Measurements from ENCODE around the gene PTPN14. TPM values are rescaled to one million over a fixed set of nuclear protein-coding genes. Genes with fewer than 3 reads are reported as not detected.

PTPN14 gene
- total RNA-seq, 1 donor, result 104 TPM

DNA sequence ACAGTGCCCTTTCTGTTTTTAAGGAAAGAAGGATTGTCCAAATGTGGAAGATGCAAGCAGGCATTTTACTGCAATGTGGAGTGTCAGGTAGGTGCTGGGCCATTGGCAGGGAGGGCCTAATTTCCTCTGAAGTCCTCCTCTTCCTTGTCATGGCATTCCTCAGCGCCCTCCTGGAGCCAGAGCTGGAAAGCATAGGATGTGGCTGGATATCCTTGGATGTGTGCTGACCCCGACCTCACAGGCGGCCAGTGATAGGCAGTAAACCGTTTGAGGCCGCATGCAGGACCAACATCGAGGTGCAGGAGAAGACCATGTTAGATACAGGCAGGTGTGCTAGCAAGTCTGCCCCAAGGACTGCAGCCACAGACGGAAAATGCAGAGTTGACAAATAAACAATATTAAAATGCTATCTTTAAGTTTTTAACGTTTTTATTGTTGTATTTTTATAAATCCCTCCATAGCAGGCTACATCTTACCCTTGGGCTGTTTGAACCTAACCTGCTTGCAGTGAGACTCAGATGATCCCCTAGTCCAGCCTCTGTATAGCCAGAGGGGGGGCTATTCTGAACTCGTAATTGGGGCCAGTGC lies 246.1 kb downstream of the PTPN14 start:
- no peak overlapping the region for H3K4me3 ChIP-seq (ENCODE audit: low read depth, low read length)
- TF ChIP-seq, protein P1, sequence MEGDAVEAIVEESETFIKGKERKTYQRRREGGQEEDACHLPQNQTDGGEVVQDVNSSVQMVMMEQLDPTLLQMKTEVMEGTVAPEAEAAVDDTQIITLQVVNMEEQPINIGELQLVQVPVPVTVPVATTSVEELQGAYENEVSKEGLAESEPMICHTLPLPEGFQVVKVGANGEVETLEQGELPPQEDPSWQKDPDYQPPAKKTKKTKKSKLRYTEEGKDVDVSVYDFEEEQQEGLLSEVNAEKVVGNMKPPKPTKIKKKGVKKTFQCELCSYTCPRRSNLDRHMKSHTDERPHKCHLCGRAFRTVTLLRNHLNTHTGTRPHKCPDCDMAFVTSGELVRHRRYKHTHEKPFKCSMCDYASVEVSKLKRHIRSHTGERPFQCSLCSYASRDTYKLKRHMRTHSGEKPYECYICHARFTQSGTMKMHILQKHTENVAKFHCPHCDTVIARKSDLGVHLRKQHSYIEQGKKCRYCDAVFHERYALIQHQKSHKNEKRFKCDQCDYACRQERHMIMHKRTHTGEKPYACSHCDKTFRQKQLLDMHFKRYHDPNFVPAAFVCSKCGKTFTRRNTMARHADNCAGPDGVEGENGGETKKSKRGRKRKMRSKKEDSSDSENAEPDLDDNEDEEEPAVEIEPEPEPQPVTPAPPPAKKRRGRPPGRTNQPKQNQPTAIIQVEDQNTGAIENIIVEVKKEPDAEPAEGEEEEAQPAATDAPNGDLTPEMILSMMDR (IDR thresholded peaks at IDR 0.05; ENCODE audit: insufficient read depth, low read depth, low read length), result no peak
- no peak for DNase-seq (ENCODE audit: low read depth)

GRCh38 chr1:214303141-214303930 lies 248.1 kb downstream of the PTPN14 start:
- H3K4me3 ChIP-seq (ENCODE audit: low read depth, low read length), result peak overlapping the region; percentile 28
- no peak for DNase-seq (ENCODE audit: low read depth)

DNA sequence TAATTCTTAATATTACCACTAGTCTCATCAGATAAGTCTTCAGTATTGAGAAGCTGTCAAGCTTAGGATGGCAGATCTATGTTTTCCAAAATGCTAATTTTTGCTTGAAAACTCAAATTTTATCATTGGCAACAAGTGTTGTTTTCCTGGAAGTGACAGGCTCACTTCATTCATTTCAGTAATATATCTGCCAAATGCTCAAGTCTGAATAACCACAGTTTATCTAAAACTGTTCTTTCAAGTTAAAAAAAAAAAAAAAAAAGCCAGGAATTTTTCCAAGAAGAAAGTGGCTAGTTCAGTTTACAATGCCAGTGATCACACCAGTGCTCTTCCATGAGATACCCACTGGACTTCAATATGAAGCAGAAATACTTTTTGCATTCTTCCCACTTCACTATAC lies 249.9 kb downstream of the PTPN14 start:
- no peak overlapping the region for H3K4me3 ChIP-seq (ENCODE audit: low read depth, low read length)
- TF ChIP-seq, protein P1 (IDR thresholded peaks at IDR 0.05; ENCODE audit: insufficient read depth, low read depth, low read length), result no peak
- no peak for DNase-seq (ENCODE audit: low read depth)

More at GRCh38 chr1:214303141-214303930, 248.1 kb downstream of the PTPN14 start:
- TF ChIP-seq, protein P1 (IDR thresholded peaks at IDR 0.05; ENCODE audit: insufficient read depth, low read depth, low read length), result no peak

- no peak overlapping the region for H3K4me3 ChIP-seq (ENCODE audit: low read depth, low read length)
- no peak for DNase-seq (ENCODE audit: low read depth)
- TF ChIP-seq, protein P1 (IDR thresholded peaks at IDR 0.05; ENCODE audit: insufficient read depth, low read depth, low read length), result no peak
Observed at GRCh38 chr1:214300149-214300780, 251.1 kb downstream of the PTPN14 start.

Other genes with a start within 250 kb of the PTPN14 start
- gene CENPF, start 51.6 kb upstream of the PTPN14 start, total RNA-seq, result 19.3 and 30.7 TPM in 2 replicates